A673 (cell line): ENCODE measurements around the gene CREBZF. TPM values are rescaled to one million over a fixed set of nuclear protein-coding genes. Genes with fewer than 3 reads are reported as not detected.
"Not testable (repeated sequence)": the region's sequence is repeated elsewhere in the genome, so short reads cannot be mapped to it uniquely, and the experiment has no call there.

Experiments used
- BruUV-seq: library from RNA; stranded (reverse); fragments of 400-500 nt; replicated peaks from 2 replicates; lab custom pipeline; 2021; lab: Mats Ljungman, UMichigan
- CTCF ChIA-PET: fragments of 300-600 bp; sonication (Branson Sonifier 250); formaldehyde crosslinking; loops from one replicate; lab custom pipeline; 2022; ENCODE audit warnings: antibody characterized with exemption; lab: Charles Lee
- POLR2A ChIA-PET: fragments of 300-600 bp; sonication (Branson Sonifier 250); formaldehyde crosslinking; loops from one replicate; lab custom pipeline; 2022; ENCODE audit warnings: antibody characterized with exemption; ENCODE audit not compliant: low non-redundant PET; lab: Charles Lee
- DNase-seq: peaks from one replicate; pipeline ENCODE4 v3.0.0-alpha.2; 2015; ENCODE audit warnings: low spot score
- H3K27ac ChIP-seq: fragments of 200-600 bp; sonication (generic); 2 replicates; pipeline ENCODE4 v1.5.1; 2016; ENCODE audit warnings: mixed run types, low read depth, mild to moderate bottlenecking, mixed read lengths, antibody characterized with exemption, low read length; ENCODE audit not compliant: poor library complexity, severe bottlenecking
- H3K27me3 ChIP-seq: fragments of 200-600 bp; sonication (generic); replicated peaks from 2 replicates; pipeline ENCODE4 v1.6.1; 2017; ENCODE audit warnings: mixed run types, low read depth, mild to moderate bottlenecking, mixed read lengths, antibody characterized with exemption, low read length; ENCODE audit not compliant: insufficient read depth, poor library complexity
- H3K36me3 ChIP-seq: fragments of 200-600 bp; sonication (generic); 2 replicates; pipeline ENCODE4 v1.6.1; 2016; ENCODE audit warnings: mixed run types, mild to moderate bottlenecking, mixed read lengths, antibody characterized with exemption, low read length; ENCODE audit not compliant: insufficient read depth, poor library complexity, severe bottlenecking
- H3K4me1 ChIP-seq: fragments of 200-600 bp; sonication (generic); 2 replicates; pipeline ENCODE4 v1.6.1; 2017; ENCODE audit warnings: mixed run types, mild to moderate bottlenecking, mixed read lengths, antibody characterized with exemption, low read length; ENCODE audit not compliant: insufficient read depth, poor library complexity, severe bottlenecking
- H3K4me3 ChIP-seq: fragments of 200-600 bp; sonication (generic); 2 replicates; pipeline ENCODE4 v1.5.1; 2016; ENCODE audit warnings: low read depth, mixed run types, mild to moderate bottlenecking, mixed read lengths, low read length; ENCODE audit not compliant: poor library complexity, severe bottlenecking
- H3K9me3 ChIP-seq: fragments of 200-600 bp; sonication (generic); 2 replicates; pipeline ENCODE4 v1.6.1; 2016; ENCODE audit warnings: mixed run types, low read depth, mild to moderate bottlenecking, mixed read lengths, antibody characterized with exemption, low read length; ENCODE audit not compliant: poor library complexity, severe bottlenecking
- EZH2 ChIP-seq: fragments of 200-600 bp; sonication (generic); IDR thresholded peaks from 2 replicates; pipeline ENCODE4 v1.6.1; 2017; ENCODE audit warnings: borderline replicate concordance, low read depth, mild to moderate bottlenecking, mixed read lengths, antibody characterized with exemption, low read length; ENCODE audit not compliant: poor library complexity, severe bottlenecking
- intact Hi-C: fragments of 100-400 bp; cut with micrococcal nuclease; formaldehyde crosslinking; loops from one replicate; pipeline ENCODE4 v1.10.0; 2022; ENCODE audit not compliant: unreplicated experiment
- total RNA-seq: library from RNA; stranded (reverse); gene quantifications from 2 replicates; pipeline ENCODE4 v1.2.3, GENCODE V29; 2021
- TF ChIP-seq, protein P1 (sequence below): fragments of 300-800, 200-600 bp; sonication (generic); conservative IDR thresholded peaks from 2 replicates; pipeline ENCODE4 v1.5.1; 2017; ENCODE audit warnings: low read depth, mild to moderate bottlenecking, antibody characterized with exemption, low read length, moderate library complexity, mixed read lengths

The CREBZF gene
- total RNA-seq, 1 experiment from 2014 or later, result 76.6 TPM

GRCh38 chr11:85672105-85672902, 7.4 kb upstream of the CREBZF start:
- no peak for TF ChIP-seq EZH2
- TF ChIP-seq, protein P1, sequence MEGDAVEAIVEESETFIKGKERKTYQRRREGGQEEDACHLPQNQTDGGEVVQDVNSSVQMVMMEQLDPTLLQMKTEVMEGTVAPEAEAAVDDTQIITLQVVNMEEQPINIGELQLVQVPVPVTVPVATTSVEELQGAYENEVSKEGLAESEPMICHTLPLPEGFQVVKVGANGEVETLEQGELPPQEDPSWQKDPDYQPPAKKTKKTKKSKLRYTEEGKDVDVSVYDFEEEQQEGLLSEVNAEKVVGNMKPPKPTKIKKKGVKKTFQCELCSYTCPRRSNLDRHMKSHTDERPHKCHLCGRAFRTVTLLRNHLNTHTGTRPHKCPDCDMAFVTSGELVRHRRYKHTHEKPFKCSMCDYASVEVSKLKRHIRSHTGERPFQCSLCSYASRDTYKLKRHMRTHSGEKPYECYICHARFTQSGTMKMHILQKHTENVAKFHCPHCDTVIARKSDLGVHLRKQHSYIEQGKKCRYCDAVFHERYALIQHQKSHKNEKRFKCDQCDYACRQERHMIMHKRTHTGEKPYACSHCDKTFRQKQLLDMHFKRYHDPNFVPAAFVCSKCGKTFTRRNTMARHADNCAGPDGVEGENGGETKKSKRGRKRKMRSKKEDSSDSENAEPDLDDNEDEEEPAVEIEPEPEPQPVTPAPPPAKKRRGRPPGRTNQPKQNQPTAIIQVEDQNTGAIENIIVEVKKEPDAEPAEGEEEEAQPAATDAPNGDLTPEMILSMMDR, result no peak
- Histone ChIP-seq H3K4me1 (no peaks in the 10 kb centered on the region), H3K36me3 (no peaks in the 10 kb centered on the region), H3K27me3 (peaks cover 4% of the 10 kb centered on the region), H3K4me3 (no peak overlapping the region), H3K27ac (no peak overlapping the region), H3K9me3 (peaks cover 6% of the 10 kb centered on the region)
- DNase-seq, result no peak
- intact Hi-C loops, result no loop called here
- ChIA-PET POLR2A (no interaction called here), CTCF (no interaction called here)
- BruUV-seq, result no TSS peak

- H3K4me3 ChIP-seq, H3K9me3 ChIP-seq, POLR2A ChIA-PET, H3K36me3 ChIP-seq, DNase-seq, H3K27me3 ChIP-seq, H3K27ac ChIP-seq, BruUV-seq, intact Hi-C loops, H3K4me1 ChIP-seq, CTCF ChIA-PET: not testable (repeated sequence)
These were observed 6.2 kb upstream of the CREBZF start for GRCh38 chr11:85670949-85671663.

DNA sequence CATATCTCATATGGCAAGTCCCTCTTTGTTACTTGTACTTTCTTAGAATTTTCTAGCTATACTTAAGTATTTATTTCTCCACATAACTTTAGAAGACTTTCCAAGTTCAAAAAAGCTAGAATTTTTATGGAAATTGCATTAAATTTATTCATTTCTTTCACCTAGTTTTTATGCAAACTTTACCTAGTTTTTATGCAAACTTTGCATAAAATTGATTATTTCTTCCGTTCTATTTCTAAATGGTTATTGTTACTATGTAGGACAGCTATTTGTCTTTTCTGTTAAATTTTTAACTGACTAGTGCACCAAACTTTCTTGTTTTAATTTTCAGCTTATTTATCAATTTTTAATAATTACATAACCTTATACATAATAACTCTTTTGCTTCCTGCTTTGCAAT, 3.2 kb upstream of the CREBZF start:
- H3K36me3 ChIP-seq, result peaks cover 7% of the 10 kb centered on the region
- intact Hi-C loops, result no loop called here
- no peak overlapping the region for H3K27ac ChIP-seq
- no peaks in the 10 kb centered on the region for H3K4me1 ChIP-seq
- BruUV-seq, result no TSS peak
- H3K9me3 ChIP-seq, result no peaks in the 10 kb centered on the region
- ChIA-PET CTCF (no interaction called here), POLR2A (interaction anchor here (0.7 kb wide), 1 partner anchor 537 kb away, joined by 3 read pairs; no protein-coding TSS in a partner anchor)
- no peak overlapping the region for H3K4me3 ChIP-seq
- H3K27me3 ChIP-seq, result peaks cover 4% of the 10 kb centered on the region
- TF ChIP-seq, protein P1, result no peak
- TF ChIP-seq EZH2, result no peak
- DNase-seq, result no peak
